Measurements from ENCODE around the gene ELK3. TPM values are rescaled to one million over a fixed set of nuclear protein-coding genes. Genes with fewer than 3 reads are reported as not detected.
A peak's percentile ranks its signal among the peaks of the same experiment; 100 is the strongest.
"Not testable (repeated sequence)": the region's sequence is repeated elsewhere in the genome, so short reads cannot be mapped to it uniquely, and the experiment has no call there.

Gene ELK3

GRCh38 chr12:96313606-96314005 is 119.4 kb downstream of the ELK3 start:
- no peaks in the 10 kb centered on the region for H3K36me3 ChIP-seq (ENCODE audit: control insufficient read depth, insufficient read depth, low read length)
- no peak overlapping the region for H2BK120ac ChIP-seq (ENCODE audit: low read depth, low read length)
- H3K27me3 ChIP-seq (ENCODE audit: insufficient read depth, low read length, poor library complexity), result no peaks in the 10 kb centered on the region
- H3K79me1 ChIP-seq (ENCODE audit: low read length), result no peaks in the 10 kb centered on the region
- no peak overlapping the region for H4K8ac ChIP-seq (ENCODE audit: low read depth, low read length)
- no peak overlapping the region for H3K27ac ChIP-seq (ENCODE audit: low read depth, low read length)
- no peaks in the 10 kb centered on the region for H3K4me1 ChIP-seq (ENCODE audit: control insufficient read depth, low read depth, low read length)
- H3K79me2 ChIP-seq (ENCODE audit: control insufficient read depth, insufficient read depth, low read length), result no peaks in the 10 kb centered on the region
- H3K4me3 ChIP-seq (ENCODE audit: low read length), result no peak overlapping the region
- H3K56ac ChIP-seq (ENCODE audit: low read length), result no peak overlapping the region
- no peak overlapping the region for H2BK5ac ChIP-seq (ENCODE audit: low read length)
- no peak overlapping the region for H3K23ac ChIP-seq (ENCODE audit: low read length)
- H2AK5ac ChIP-seq (ENCODE audit: low read length), result no peak overlapping the region
- no peak overlapping the region for H3K4me2 ChIP-seq (ENCODE audit: low read length)
- no peak overlapping the region for H3K4ac ChIP-seq (ENCODE audit: low read depth, low read length)
- H3K18ac ChIP-seq (ENCODE audit: low read length), result no peak overlapping the region
- no peak overlapping the region for H4K5ac ChIP-seq (ENCODE audit: low read length)
- no peak overlapping the region for H2BK15ac ChIP-seq (replicated peaks; ENCODE audit: low read depth)
- DNase-seq, result no peak
- H3K9ac ChIP-seq (ENCODE audit: low read length), result no peak overlapping the region

- Histone ChIP-seq H4K5ac (ENCODE audit: low read length) (no peak overlapping the region), H3K79me1 (ENCODE audit: low read length) (no peaks in the 10 kb centered on the region), H3K4me1 (ENCODE audit: control insufficient read depth, low read depth, low read length) (no peaks in the 10 kb centered on the region), H4K8ac (ENCODE audit: low read depth, low read length) (no peak overlapping the region), H3K4me3 (ENCODE audit: low read length) (no peak overlapping the region), H2BK15ac (replicated peaks; ENCODE audit: low read depth) (no peak overlapping the region), H2AK5ac (ENCODE audit: low read length) (no peak overlapping the region), H3K23ac (ENCODE audit: low read length) (no peak overlapping the region), H3K27ac (ENCODE audit: low read depth, low read length) (no peak overlapping the region), H3K27me3 (ENCODE audit: insufficient read depth, low read length, poor library complexity) (no peaks in the 10 kb centered on the region), H3K56ac (ENCODE audit: low read length) (no peak overlapping the region), H3K36me3 (ENCODE audit: control insufficient read depth, insufficient read depth, low read length) (no peaks in the 10 kb centered on the region), H2BK120ac (ENCODE audit: low read depth, low read length) (no peak overlapping the region), H2BK5ac (ENCODE audit: low read length) (no peak overlapping the region), H3K9ac (ENCODE audit: low read length) (no peak overlapping the region), H3K18ac (ENCODE audit: low read length) (no peak overlapping the region), H3K79me2 (ENCODE audit: control insufficient read depth, insufficient read depth, low read length) (no peaks in the 10 kb centered on the region), H3K4me2 (ENCODE audit: low read length) (no peak overlapping the region), H3K4ac (ENCODE audit: low read depth, low read length) (no peak overlapping the region)
- no peak for DNase-seq
- no CpG with 5 or more reads among the region's 2 CpGs for WGBS (ENCODE audit: extremely low coverage, insufficient coverage, low lambda C conversion rate)
Observed at GRCh38 chr12:96314723-96315122, 120.5 kb downstream of the ELK3 start.

GRCh38 chr12:96315741-96316481 is 121.7 kb downstream of the ELK3 start:
- H2BK5ac ChIP-seq (ENCODE audit: low read length); H3K27ac ChIP-seq (ENCODE audit: low read depth, low read length); H3K27me3 ChIP-seq (ENCODE audit: insufficient read depth, low read length, poor library complexity); H4K8ac ChIP-seq (ENCODE audit: low read depth, low read length); H3K79me1 ChIP-seq (ENCODE audit: low read length); H3K4me1 ChIP-seq (ENCODE audit: control insufficient read depth, low read depth, low read length); H4K5ac ChIP-seq (ENCODE audit: low read length); H2BK15ac ChIP-seq (replicated peaks; ENCODE audit: low read depth); H3K36me3 ChIP-seq (ENCODE audit: control insufficient read depth, insufficient read depth, low read length); H2AK5ac ChIP-seq (ENCODE audit: low read length); H3K23ac ChIP-seq (ENCODE audit: low read length); H3K79me2 ChIP-seq (ENCODE audit: control insufficient read depth, insufficient read depth, low read length); H3K4ac ChIP-seq (ENCODE audit: low read depth, low read length); H3K4me3 ChIP-seq (ENCODE audit: low read length); H2BK120ac ChIP-seq (ENCODE audit: low read depth, low read length); H3K4me2 ChIP-seq (ENCODE audit: low read length): not testable (repeated sequence)
- Histone ChIP-seq H3K18ac (ENCODE audit: low read length) (peak overlapping the region; percentile 60), H3K9ac (ENCODE audit: low read length) (peak overlapping the region; percentile 34), H3K56ac (ENCODE audit: low read length) (peak overlapping the region; percentile 74)
- peak; percentile 18 for DNase-seq
- WGBS (ENCODE audit: extremely low coverage, insufficient coverage, low lambda C conversion rate), result no CpG with 5 or more reads among the region's 33 CpGs

GRCh38 chr12:96317801-96318200 is 123.6 kb downstream of the ELK3 start:
- WGBS (ENCODE audit: extremely low coverage, insufficient coverage, low lambda C conversion rate), result no CpG with 5 or more reads among the region's 2 CpGs
- not testable (repeated sequence) for H4K8ac ChIP-seq (ENCODE audit: low read depth, low read length); DNase-seq

More at GRCh38 chr12:96317801-96318200, 123.6 kb downstream of the ELK3 start:
- H3K27me3 ChIP-seq (ENCODE audit: insufficient read depth, low read length, poor library complexity); H2BK15ac ChIP-seq (replicated peaks; ENCODE audit: low read depth); H2AK5ac ChIP-seq (ENCODE audit: low read length); H2BK5ac ChIP-seq (ENCODE audit: low read length); H3K18ac ChIP-seq (ENCODE audit: low read length); H3K79me2 ChIP-seq (ENCODE audit: control insufficient read depth, insufficient read depth, low read length); H3K4ac ChIP-seq (ENCODE audit: low read depth, low read length); H3K4me1 ChIP-seq (ENCODE audit: control insufficient read depth, low read depth, low read length); H3K23ac ChIP-seq (ENCODE audit: low read length); H3K56ac ChIP-seq (ENCODE audit: low read length); H3K36me3 ChIP-seq (ENCODE audit: control insufficient read depth, insufficient read depth, low read length); H3K79me1 ChIP-seq (ENCODE audit: low read length); H3K4me3 ChIP-seq (ENCODE audit: low read length); H3K4me2 ChIP-seq (ENCODE audit: low read length); H3K9ac ChIP-seq (ENCODE audit: low read length); H3K27ac ChIP-seq (ENCODE audit: low read depth, low read length); H4K5ac ChIP-seq (ENCODE audit: low read length); H2BK120ac ChIP-seq (ENCODE audit: low read depth, low read length): not testable (repeated sequence)

Small RNAs within 50 kb of the gene (small RNA-seq; reads per million reads assigned to genes)
- not detected for gene RNU4-24P (ENCODE audit: insufficient read depth)
